K562 (cell line): ENCODE results near the gene KIF25.

Experiments
- BDP1 ChIP-seq: IDR thresholded peaks from 3 replicates; pipeline ENCODE4 v1.6.1; 2011; ENCODE audit not compliant: insufficient read length, insufficient read depth
- FOXK1 ChIP-seq: sonication (generic); formaldehyde crosslinking; IDR thresholded peaks from 2 replicates; pipeline ENCODE4 v1.8.0; 2022; ENCODE audit warnings: missing genetic modification reagents, mild to moderate bottlenecking, borderline replicate concordance
- HMG20B ChIP-seq: fragments of 250-450 bp; sonication (Bioruptor Pico); IDR thresholded peaks from 2 replicates; pipeline ENCODE4 v1.5.0; 2021; ENCODE audit warnings: mild to moderate bottlenecking
- MAZ ChIP-seq, 2 experiments: fragments of 450-650 bp in 1 of 2; sonication (generic) in 1 of 2; formaldehyde crosslinking; IDR thresholded peaks in 1 of 2; conservative IDR thresholded peaks in 1 of 2; 2 replicates each; pipeline versions ENCODE4 v1.4.0 to v1.5.0; 2020; ENCODE audit warnings: mild to moderate bottlenecking in 1 of 2, missing genetic modification reagents in 1 of 2
- NBN ChIP-seq: fragments of 450-650 bp; IDR thresholded peaks from 2 replicates; pipeline ENCODE4 v1.6.1; 2016; ENCODE audit warnings: low read depth, mild to moderate bottlenecking
- RFX5 ChIP-seq: IDR thresholded peaks from 2 replicates; pipeline ENCODE4 v1.6.1; 2011; ENCODE audit warnings: low read depth, mild to moderate bottlenecking, improper control_type of control experiment, low read length
- TAF1 ChIP-seq: IDR thresholded peaks from 2 replicates; pipeline ENCODE4 v1.6.1; 2011; ENCODE audit warnings: mild to moderate bottlenecking, low read length, moderate library complexity; ENCODE audit not compliant: insufficient read depth, control insufficient read depth, severe bottlenecking; ENCODE audit errors: extremely low read depth
- TCFL5 ChIP-seq: fragments of 250-450 bp; sonication (Bioruptor Pico); conservative IDR thresholded peaks from 2 replicates; pipeline ENCODE4 v1.6.1; 2021; ENCODE audit warnings: mild to moderate bottlenecking, moderate library complexity, matching md5 sums
- YY1 ChIP-seq, 3 experiments: IDR thresholded peaks; 2 replicates each; pipeline ENCODE4 v1.6.1; 2011; ENCODE audit warnings: low read length in 2 of 3, mild to moderate bottlenecking in 2 of 3, moderate library complexity in 2 of 3, borderline replicate concordance in 1 of 3, control low read depth in 1 of 3, low read depth in 1 of 3; ENCODE audit not compliant: insufficient read depth in 3 of 3, insufficient replicate concordance in 2 of 3, control insufficient read depth in 1 of 3, insufficient read length in 1 of 3; ENCODE audit errors: extremely low read depth in 1 of 3
- TF ChIP-seq, protein P1 (sequence below), 3 experiments: IDR thresholded peaks in 2 of 3; conservative IDR thresholded peaks in 1 of 3; 2 replicates each; pipeline ENCODE4 v1.5.1; 2011 to 2012; ENCODE audit warnings: low read length in 3 of 3, mild to moderate bottlenecking in 3 of 3, control low read depth in 2 of 3, improper control_type of control experiment in 1 of 3, inconsistent platforms in 1 of 3, low read depth in 1 of 3, mixed read lengths in 1 of 3, moderate library complexity in 1 of 3; ENCODE audit not compliant: insufficient read depth in 2 of 3

DNA sequence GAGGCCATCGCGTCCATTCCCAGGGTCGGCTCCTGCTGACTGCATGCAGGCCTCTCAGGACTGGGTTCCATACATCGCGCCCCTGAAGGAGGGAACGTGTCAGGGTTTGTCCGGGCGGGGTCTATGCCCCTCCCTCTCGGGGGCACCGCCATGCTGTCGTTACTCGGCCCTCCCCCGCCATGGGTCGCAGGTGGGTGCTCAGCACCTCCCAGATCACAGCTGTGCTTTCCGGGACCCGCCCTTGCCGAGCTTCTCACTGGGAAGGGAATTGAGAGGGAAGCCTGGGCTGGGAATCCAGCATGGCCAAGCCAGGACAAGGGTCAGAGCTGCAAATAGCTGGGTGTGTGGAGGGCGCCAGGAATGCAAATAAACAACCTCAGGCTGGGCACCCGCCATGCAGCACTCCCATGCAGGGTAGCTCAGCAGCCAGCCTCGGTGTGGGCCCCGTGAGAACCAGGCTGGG lies 81.5 kb downstream of the KIF25 start, which contains the start of gene FRMD1:
- no peak for TF ChIP-seq MAZ (CRISPR knock-in tag; conservative IDR thresholded peaks at IDR 0.05 in 1 of 2, IDR thresholded peaks at IDR 0.05 in 1 of 2)
- no peak for TF ChIP-seq RFX5
- TF ChIP-seq NBN = no peak
- TF ChIP-seq, protein P1, sequence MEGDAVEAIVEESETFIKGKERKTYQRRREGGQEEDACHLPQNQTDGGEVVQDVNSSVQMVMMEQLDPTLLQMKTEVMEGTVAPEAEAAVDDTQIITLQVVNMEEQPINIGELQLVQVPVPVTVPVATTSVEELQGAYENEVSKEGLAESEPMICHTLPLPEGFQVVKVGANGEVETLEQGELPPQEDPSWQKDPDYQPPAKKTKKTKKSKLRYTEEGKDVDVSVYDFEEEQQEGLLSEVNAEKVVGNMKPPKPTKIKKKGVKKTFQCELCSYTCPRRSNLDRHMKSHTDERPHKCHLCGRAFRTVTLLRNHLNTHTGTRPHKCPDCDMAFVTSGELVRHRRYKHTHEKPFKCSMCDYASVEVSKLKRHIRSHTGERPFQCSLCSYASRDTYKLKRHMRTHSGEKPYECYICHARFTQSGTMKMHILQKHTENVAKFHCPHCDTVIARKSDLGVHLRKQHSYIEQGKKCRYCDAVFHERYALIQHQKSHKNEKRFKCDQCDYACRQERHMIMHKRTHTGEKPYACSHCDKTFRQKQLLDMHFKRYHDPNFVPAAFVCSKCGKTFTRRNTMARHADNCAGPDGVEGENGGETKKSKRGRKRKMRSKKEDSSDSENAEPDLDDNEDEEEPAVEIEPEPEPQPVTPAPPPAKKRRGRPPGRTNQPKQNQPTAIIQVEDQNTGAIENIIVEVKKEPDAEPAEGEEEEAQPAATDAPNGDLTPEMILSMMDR (IDR thresholded peaks at IDR 0.05 in 2 of 3, conservative IDR thresholded peaks at IDR 0.05 in 1 of 3; ENCODE audit: insufficient read depth in 2 of 3, low read depth in 1 of 3, low read length in 3 of 3) = no peak
- TF ChIP-seq FOXK1 (CRISPR knock-in tag) = no peak
- TF ChIP-seq BDP1 = no peak
- TF ChIP-seq YY1 (IDR thresholded peaks at IDR 0.05; ENCODE audit: borderline replicate concordance in 1 of 3, control insufficient read depth in 1 of 3, extremely low read depth in 1 of 3, insufficient read depth in 3 of 3, insufficient read length in 1 of 3, insufficient replicate concordance in 2 of 3, low read depth in 1 of 3, low read length in 2 of 3) = no peak
- no peak for TF ChIP-seq TAF1
- TF ChIP-seq TCFL5 (CRISPR knock-in tag) = no peak
- no peak for TF ChIP-seq HMG20B (CRISPR knock-in tag)
